Kidney epithelial cell (primary cell): ENCODE results near the gene CTXN1. TPM values are rescaled to one million over a fixed set of nuclear protein-coding genes. Genes with fewer than 3 reads are reported as not detected.
A peak's percentile ranks its signal among the peaks of the same experiment; 100 is the strongest.

Source experiments
- DNase-seq: peaks from one replicate; pipeline ENCODE4 v3.0.0-alpha.2; 2010; ENCODE audit warnings: low read depth
- H3K27me3 ChIP-seq: 2 replicates; pipeline ENCODE4 v1.6.0; 2011; ENCODE audit warnings: low read length; ENCODE audit not compliant: control insufficient read depth, insufficient read depth
- H3K36me3 ChIP-seq: 2 replicates; pipeline ENCODE4 v1.5.1; 2011; ENCODE audit warnings: low read length; ENCODE audit not compliant: control insufficient read depth, insufficient read depth
- H3K4me3 ChIP-seq: 2 replicates; pipeline ENCODE4 v1.5.1; 2011; ENCODE audit warnings: low read depth, mild to moderate bottlenecking, control low read depth, low read length
- total RNA-seq: library from RNA; depleted of rRNA; stranded (reverse); fragments of >200 nt; gene quantifications from 2 replicates; pipeline ENCODE4 v1.2.3, GENCODE V29; 2015
- TF ChIP-seq, protein P1 (sequence below): IDR thresholded peaks from 2 replicates; pipeline ENCODE4 v1.5.1; 2011; ENCODE audit warnings: mild to moderate bottlenecking, moderate library complexity, low read length, control low read depth, inconsistent platforms; ENCODE audit not compliant: insufficient read depth, poor library complexity, severe bottlenecking

CTXN1 gene
- total RNA-seq, 1 donor from 2014 or later, result 16.1 TPM

GRCh38 chr19:7902796-7903243 lies 23.1 kb downstream of the CTXN1 start:
- TF ChIP-seq, protein P1, sequence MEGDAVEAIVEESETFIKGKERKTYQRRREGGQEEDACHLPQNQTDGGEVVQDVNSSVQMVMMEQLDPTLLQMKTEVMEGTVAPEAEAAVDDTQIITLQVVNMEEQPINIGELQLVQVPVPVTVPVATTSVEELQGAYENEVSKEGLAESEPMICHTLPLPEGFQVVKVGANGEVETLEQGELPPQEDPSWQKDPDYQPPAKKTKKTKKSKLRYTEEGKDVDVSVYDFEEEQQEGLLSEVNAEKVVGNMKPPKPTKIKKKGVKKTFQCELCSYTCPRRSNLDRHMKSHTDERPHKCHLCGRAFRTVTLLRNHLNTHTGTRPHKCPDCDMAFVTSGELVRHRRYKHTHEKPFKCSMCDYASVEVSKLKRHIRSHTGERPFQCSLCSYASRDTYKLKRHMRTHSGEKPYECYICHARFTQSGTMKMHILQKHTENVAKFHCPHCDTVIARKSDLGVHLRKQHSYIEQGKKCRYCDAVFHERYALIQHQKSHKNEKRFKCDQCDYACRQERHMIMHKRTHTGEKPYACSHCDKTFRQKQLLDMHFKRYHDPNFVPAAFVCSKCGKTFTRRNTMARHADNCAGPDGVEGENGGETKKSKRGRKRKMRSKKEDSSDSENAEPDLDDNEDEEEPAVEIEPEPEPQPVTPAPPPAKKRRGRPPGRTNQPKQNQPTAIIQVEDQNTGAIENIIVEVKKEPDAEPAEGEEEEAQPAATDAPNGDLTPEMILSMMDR, result no peak
- H3K27me3 ChIP-seq, result no peaks in the 10 kb centered on the region
- H3K4me3 ChIP-seq, result peak overlapping the region; percentile 54
- H3K36me3 ChIP-seq, result peaks cover 1% of the 10 kb centered on the region
- DNase-seq, result no peak

DNA sequence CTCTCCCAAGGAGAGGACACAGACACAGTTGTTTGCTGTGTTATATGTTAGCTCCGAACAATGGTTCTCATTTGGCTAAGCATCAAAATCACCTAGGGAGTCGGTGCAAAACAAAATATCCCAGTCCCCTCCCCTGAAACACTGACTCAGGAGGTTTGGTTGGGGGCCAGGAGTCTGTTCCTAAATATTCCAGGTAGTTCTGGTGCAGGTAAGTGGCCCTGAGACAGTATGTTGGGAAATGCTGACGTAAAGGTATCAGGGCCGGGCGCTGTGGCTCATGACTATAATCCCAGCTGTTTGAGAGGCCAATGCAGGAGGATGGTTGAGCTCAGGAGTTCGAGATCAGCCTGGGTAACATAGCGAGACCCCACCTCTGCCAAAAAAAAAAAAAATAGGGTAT lies 24.6 kb downstream of the CTXN1 start:
- no peak for DNase-seq
- peaks cover 1% of the 10 kb centered on the region for H3K36me3 ChIP-seq
- no peak overlapping the region for H3K4me3 ChIP-seq
- TF ChIP-seq, protein P1, result no peak
- no peaks in the 10 kb centered on the region for H3K27me3 ChIP-seq

- Histone ChIP-seq H3K4me3 (no peak overlapping the region), H3K36me3 (peaks cover 1% of the 10 kb centered on the region), H3K27me3 (no peaks in the 10 kb centered on the region)
- DNase-seq, result no peak
- TF ChIP-seq, protein P1, result no peak
Measured at GRCh38 chr19:7900931-7901330, 25.0 kb downstream of the CTXN1 start.

- no peak overlapping the region for H3K4me3 ChIP-seq
- H3K27me3 ChIP-seq, result no peaks in the 10 kb centered on the region
- peaks cover 1% of the 10 kb centered on the region for H3K36me3 ChIP-seq
- DNase-seq, result no peak
- TF ChIP-seq, protein P1, result no peak
Measured at GRCh38 chr19:7900401-7900870, 25.5 kb downstream of the CTXN1 start.

GRCh38 chr19:7899751-7900378 lies 26.1 kb downstream of the CTXN1 start:
- Histone ChIP-seq H3K4me3 (no peak overlapping the region), H3K27me3 (no peaks in the 10 kb centered on the region), H3K36me3 (peaks cover 1% of the 10 kb centered on the region)
- TF ChIP-seq, protein P1, result no peak
- DNase-seq, result no peak

GRCh38 chr19:7898967-7899366 lies 27.0 kb downstream of the CTXN1 start:
- H3K27me3 ChIP-seq, result no peaks in the 10 kb centered on the region
- no peak for DNase-seq
- TF ChIP-seq, protein P1, result no peak
- peaks cover 1% of the 10 kb centered on the region for H3K36me3 ChIP-seq
- no peak overlapping the region for H3K4me3 ChIP-seq
